ENCODE measurements around the gene CCDC149.

DNA sequence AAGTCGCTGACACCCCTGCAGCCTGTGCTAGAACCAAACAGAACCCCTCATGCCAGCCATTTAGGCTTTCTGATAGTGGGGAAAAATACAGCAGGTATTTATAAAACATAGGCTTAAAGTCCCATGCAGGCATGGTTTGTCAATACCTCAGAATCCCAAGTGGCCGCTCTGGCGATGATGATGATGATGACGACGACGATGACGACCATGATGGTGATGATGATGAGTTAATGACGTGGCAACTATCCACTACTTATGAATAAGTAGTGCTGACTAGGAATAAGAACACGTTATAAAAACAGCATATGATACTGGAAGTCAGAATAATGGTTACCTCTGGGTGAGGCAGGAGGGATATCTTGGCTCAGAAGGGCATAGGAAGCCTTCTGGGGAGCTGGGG is 18.0 kb downstream of the CCDC149 start:
- TF ChIP-seq, protein P1, sequence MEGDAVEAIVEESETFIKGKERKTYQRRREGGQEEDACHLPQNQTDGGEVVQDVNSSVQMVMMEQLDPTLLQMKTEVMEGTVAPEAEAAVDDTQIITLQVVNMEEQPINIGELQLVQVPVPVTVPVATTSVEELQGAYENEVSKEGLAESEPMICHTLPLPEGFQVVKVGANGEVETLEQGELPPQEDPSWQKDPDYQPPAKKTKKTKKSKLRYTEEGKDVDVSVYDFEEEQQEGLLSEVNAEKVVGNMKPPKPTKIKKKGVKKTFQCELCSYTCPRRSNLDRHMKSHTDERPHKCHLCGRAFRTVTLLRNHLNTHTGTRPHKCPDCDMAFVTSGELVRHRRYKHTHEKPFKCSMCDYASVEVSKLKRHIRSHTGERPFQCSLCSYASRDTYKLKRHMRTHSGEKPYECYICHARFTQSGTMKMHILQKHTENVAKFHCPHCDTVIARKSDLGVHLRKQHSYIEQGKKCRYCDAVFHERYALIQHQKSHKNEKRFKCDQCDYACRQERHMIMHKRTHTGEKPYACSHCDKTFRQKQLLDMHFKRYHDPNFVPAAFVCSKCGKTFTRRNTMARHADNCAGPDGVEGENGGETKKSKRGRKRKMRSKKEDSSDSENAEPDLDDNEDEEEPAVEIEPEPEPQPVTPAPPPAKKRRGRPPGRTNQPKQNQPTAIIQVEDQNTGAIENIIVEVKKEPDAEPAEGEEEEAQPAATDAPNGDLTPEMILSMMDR (IDR thresholded peaks at IDR 0.05 in 2 of 3, conservative IDR thresholded peaks at IDR 0.05 in 1 of 3; ENCODE audit: borderline replicate concordance in 1 of 3, insufficient read depth in 1 of 3, low read depth in 2 of 3, low read length in 2 of 3): no peak
- TF ChIP-seq ZFX (IDR thresholded peaks at IDR 0.05): no peak
- TF ChIP-seq POLR2A (IDR thresholded peaks at IDR 0.05; ENCODE audit: borderline replicate concordance, extremely low read depth, insufficient read depth, insufficient read length): no peak
- no peak for TF ChIP-seq JUND (IDR thresholded peaks at IDR 0.05)
- TF ChIP-seq EZH2 (IDR thresholded peaks at IDR 0.05): no peak
- no peak for TF ChIP-seq EZH2phosphoT487 (IDR thresholded peaks at IDR 0.05; ENCODE audit: borderline replicate concordance)
- TF ChIP-seq RAD21 (IDR thresholded peaks at IDR 0.05; ENCODE audit: low read depth): no peak
- no peak for TF ChIP-seq SIN3A (IDR thresholded peaks at IDR 0.05; ENCODE audit: low read depth)
